SU-DHL-6 (cell line): Measurements from ENCODE around the gene PDE3B.

Experiments
- H2AFZ ChIP-seq: fragments of 200-600 bp; sonication (generic); 2 replicates; pipeline ENCODE4 v1.6.1; 2014; ENCODE audit warnings: low read depth, mild to moderate bottlenecking, moderate library complexity, mixed read lengths, antibody characterized with exemption, low read length; ENCODE audit not compliant: severe bottlenecking
- H3F3A ChIP-seq: fragments of 200-600 bp; shearing (Covaris generic); 2 replicates; pipeline ENCODE4 v1.6.0; 2016; ENCODE audit warnings: antibody characterized with exemption, mild to moderate bottlenecking; ENCODE audit not compliant: insufficient read depth
- H3K27ac ChIP-seq: fragments of 200-600 bp; sonication (generic); 2 replicates; pipeline ENCODE4 v1.5.1; 2016; ENCODE audit warnings: low read depth, mild to moderate bottlenecking, low read length, moderate library complexity, mixed read lengths
- H3K27me3 ChIP-seq: fragments of 200-600 bp; sonication (generic), shearing (Covaris generic); 2 replicates; pipeline ENCODE4 v1.6.0; 2014; ENCODE audit warnings: mild to moderate bottlenecking, low read length
- H3K36me3 ChIP-seq: fragments of 200-600 bp; sonication (generic); 2 replicates; pipeline ENCODE4 v1.6.1; 2014; ENCODE audit warnings: mild to moderate bottlenecking, low read length, mixed read lengths
- H3K4me2 ChIP-seq: fragments of 300-600, 200-600 bp; shearing (Covaris generic), sonication (generic); 2 replicates; pipeline ENCODE4 v1.6.0; 2014; ENCODE audit warnings: low read length, low read depth, mild to moderate bottlenecking; ENCODE audit not compliant: poor library complexity, severe bottlenecking
- H3K4me3 ChIP-seq: fragments of 200-600 bp; sonication (generic); 2 replicates; pipeline ENCODE4 v1.5.1; 2014; ENCODE audit warnings: antibody characterized with exemption, low read length, mild to moderate bottlenecking, mixed read lengths; ENCODE audit not compliant: insufficient read depth, poor library complexity, severe bottlenecking
- H3K79me2 ChIP-seq: fragments of 200-600 bp; sonication (generic); 2 replicates; pipeline ENCODE4 v1.6.1; 2014; ENCODE audit warnings: mild to moderate bottlenecking, low read length, moderate library complexity; ENCODE audit not compliant: insufficient read depth
- H3K9ac ChIP-seq: fragments of 200-600 bp; sonication (generic); 2 replicates; pipeline ENCODE4 v1.7.0; 2014; ENCODE audit warnings: mild to moderate bottlenecking, low read length
- H3K9me2 ChIP-seq: fragments of 200-600 bp; sonication (generic); replicated peaks from 2 replicates; pipeline ENCODE4 v1.6.1; 2014; ENCODE audit warnings: low read length; ENCODE audit not compliant: insufficient read depth
- H3K9me3 ChIP-seq: fragments of 200-600 bp; sonication (generic); 2 replicates; pipeline ENCODE4 v1.6.1; 2014; ENCODE audit warnings: low read length, mixed read lengths; ENCODE audit not compliant: insufficient read depth
- H4K20me1 ChIP-seq: fragments of 200-600 bp; sonication (generic); 2 replicates; pipeline ENCODE4 v1.6.1; 2014; ENCODE audit warnings: low read depth, mild to moderate bottlenecking, antibody characterized with exemption, low read length, moderate library complexity, mixed read lengths
- EZH2phosphoT487 ChIP-seq: fragments of 200-600 bp; sonication (generic), shearing (Covaris generic); conservative IDR thresholded peaks from 2 replicates; pipeline ENCODE4 v1.6.1; 2018; ENCODE audit warnings: mild to moderate bottlenecking, antibody characterized with exemption, low read length, moderate library complexity, mixed read lengths
- TF ChIP-seq, protein P1 (sequence below): fragments of 200-600 bp; sonication (generic); IDR thresholded peaks from one replicate; pipeline ENCODE4 v1.5.1; 2017; ENCODE audit warnings: antibody characterized with exemption, mild to moderate bottlenecking, low read length, moderate library complexity; ENCODE audit not compliant: insufficient read depth, poor library complexity, severe bottlenecking

PDE3B gene

GRCh38 chr11:14886513-14886912 is 242.9 kb downstream of the PDE3B start:
- H4K20me1 ChIP-seq = no peaks in the 10 kb centered on the region

GRCh38 chr11:14891143-14892035 is 247.8 kb downstream of the PDE3B start:
- H3K4me3 ChIP-seq = peak overlapping the region; percentile 76
- H4K20me1 ChIP-seq = no peaks in the 10 kb centered on the region
- H3K36me3 ChIP-seq = no peaks in the 10 kb centered on the region
- H3F3A ChIP-seq = peaks cover 9% of the 10 kb centered on the region
- no peaks in the 10 kb centered on the region for H3K27me3 ChIP-seq
- peak overlapping the region; percentile 67 for H3K9ac ChIP-seq
- peak overlapping the region; percentile 70 for H3K27ac ChIP-seq
- H2AFZ ChIP-seq = peak overlapping the region; percentile 82
- no peaks in the 10 kb centered on the region for H3K9me2 ChIP-seq
- no peak for TF ChIP-seq EZH2phosphoT487
- TF ChIP-seq, protein P1, sequence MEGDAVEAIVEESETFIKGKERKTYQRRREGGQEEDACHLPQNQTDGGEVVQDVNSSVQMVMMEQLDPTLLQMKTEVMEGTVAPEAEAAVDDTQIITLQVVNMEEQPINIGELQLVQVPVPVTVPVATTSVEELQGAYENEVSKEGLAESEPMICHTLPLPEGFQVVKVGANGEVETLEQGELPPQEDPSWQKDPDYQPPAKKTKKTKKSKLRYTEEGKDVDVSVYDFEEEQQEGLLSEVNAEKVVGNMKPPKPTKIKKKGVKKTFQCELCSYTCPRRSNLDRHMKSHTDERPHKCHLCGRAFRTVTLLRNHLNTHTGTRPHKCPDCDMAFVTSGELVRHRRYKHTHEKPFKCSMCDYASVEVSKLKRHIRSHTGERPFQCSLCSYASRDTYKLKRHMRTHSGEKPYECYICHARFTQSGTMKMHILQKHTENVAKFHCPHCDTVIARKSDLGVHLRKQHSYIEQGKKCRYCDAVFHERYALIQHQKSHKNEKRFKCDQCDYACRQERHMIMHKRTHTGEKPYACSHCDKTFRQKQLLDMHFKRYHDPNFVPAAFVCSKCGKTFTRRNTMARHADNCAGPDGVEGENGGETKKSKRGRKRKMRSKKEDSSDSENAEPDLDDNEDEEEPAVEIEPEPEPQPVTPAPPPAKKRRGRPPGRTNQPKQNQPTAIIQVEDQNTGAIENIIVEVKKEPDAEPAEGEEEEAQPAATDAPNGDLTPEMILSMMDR = no peak
- H3K79me2 ChIP-seq = peaks cover 24% of the 10 kb centered on the region; the same call in 1 of the 2 replicates
- H3K9me3 ChIP-seq = no peaks in the 10 kb centered on the region
- peak overlapping the region; percentile 59 for H3K4me2 ChIP-seq

More at GRCh38 chr11:14886513-14886912, 242.9 kb downstream of the PDE3B start:
- no peak overlapping the region for H2AFZ ChIP-seq
- H3K36me3 ChIP-seq = peaks cover 15% of the 10 kb centered on the region
- TF ChIP-seq EZH2phosphoT487 = no peak
- TF ChIP-seq, protein P1 = no peak
- H3K27me3 ChIP-seq = no peaks in the 10 kb centered on the region
- no peak overlapping the region for H3K4me3 ChIP-seq
- H3K27ac ChIP-seq = no peak overlapping the region
- no peaks in the 10 kb centered on the region for H3K9me2 ChIP-seq
- H3K9ac ChIP-seq = no peak overlapping the region
- H3K4me2 ChIP-seq = no peak overlapping the region
- H3F3A ChIP-seq = no peaks in the 10 kb centered on the region
- no peaks in the 10 kb centered on the region for H3K9me3 ChIP-seq
- peaks cover 32% of the 10 kb centered on the region; the same call in 1 of the 2 replicates for H3K79me2 ChIP-seq

GRCh38 chr11:14892036-14892556 is 248.5 kb downstream of the PDE3B start, which contains the start of gene CYP2R1:
Gene CYP2R1 (minus strand): TSS chr11:14892231. CDS start chr11:14892205, 26 bp downstream.
- Histone ChIP-seq H3K4me3 (peak within 1 kb of the TSS; percentile 76), H3K9me2 (no peaks in the 10 kb centered on the region), H3F3A (peaks cover 9% of the 10 kb centered on the region), H2AFZ (peak within 1 kb of the TSS; percentile 82), H3K9me3 (no peaks in the 10 kb centered on the region), H3K79me2 (peaks cover 22% of the 10 kb centered on the region; the same call in 1 of the 2 replicates), H3K4me2 (peak within 1 kb of the TSS; percentile 59), H3K27me3 (no peaks in the 10 kb centered on the region), H4K20me1 (no peaks in the 10 kb centered on the region), H3K9ac (peak within 1 kb of the TSS; percentile 67), H3K27ac (peak within 1 kb of the TSS; percentile 70), H3K36me3 (no peaks in the 10 kb centered on the region)
- TF ChIP-seq, protein P1 = no peak
- TF ChIP-seq EZH2phosphoT487 = no peak
